Left renal pelvis (tissue), 4 donors: ENCODE measurements around the gene FGF14. TPM values are rescaled to one million over a fixed set of nuclear protein-coding genes. Genes with fewer than 3 reads are reported as not detected.

ENCODE experiments used
- DNase-seq, 4 donors: peaks; one replicate each; pipeline ENCODE4 v3.0.0-alpha.2; 2013; ENCODE audit warnings: low read depth in 4 of 4, low spot score in 3 of 4
- polyA plus RNA-seq, 4 donors: library from polyadenylated mRNA; unstranded; fragments of 120-200 nt; gene quantifications; one replicate each; pipeline ENCODE4 v1.2.1, GENCODE V29; 2013; ENCODE audit not compliant: insufficient read length in 4 of 4

The FGF14 gene
- polyA plus RNA-seq, 4 donors = 0.91 to 1.7 (median 1.3) TPM

DNA sequence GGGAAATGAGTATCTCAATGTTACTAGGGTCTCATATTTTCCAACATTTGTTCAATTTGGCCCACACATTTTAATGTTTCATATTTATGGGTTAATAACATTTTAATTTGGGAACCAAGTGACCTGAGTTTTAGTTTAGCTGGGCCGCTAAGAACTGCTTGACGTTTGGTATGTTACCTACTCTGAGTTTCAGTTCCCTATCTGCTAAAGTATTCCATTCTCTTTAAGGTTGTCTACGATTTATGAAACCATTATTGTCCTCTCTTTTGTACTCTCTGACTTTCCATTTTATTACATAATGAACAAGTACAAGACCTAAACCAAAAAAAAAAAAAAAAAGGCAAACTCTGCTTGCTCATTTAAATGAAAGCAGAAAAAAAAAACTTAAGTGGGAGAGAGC lies 89.9 kb downstream of the FGF14 start:
- DNase-seq = no peak

GRCh38 chr13:102311419-102311796 lies 90.4 kb downstream of the FGF14 start:
- DNase-seq = no peak

GRCh38 chr13:102310691-102311418 lies 91.0 kb downstream of the FGF14 start:
- DNase-seq = no peak

DNA sequence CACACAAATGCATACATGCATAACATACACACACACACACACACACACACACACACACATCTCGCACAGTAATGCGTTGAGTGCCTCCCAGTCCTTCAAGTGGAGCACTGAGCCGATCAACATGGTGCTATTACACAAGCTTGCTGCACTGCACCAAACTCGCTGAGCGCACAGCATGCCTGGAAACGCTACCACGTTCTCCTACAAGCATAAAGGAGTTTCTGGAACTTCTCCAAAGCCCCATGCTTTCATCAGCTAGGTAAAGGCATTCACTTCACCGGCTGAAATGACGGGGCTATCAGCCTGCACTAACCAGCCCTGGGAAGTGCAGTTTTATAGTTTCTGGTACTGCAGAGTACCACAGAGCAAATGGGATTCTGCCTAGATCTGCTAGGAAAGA lies 92.7 kb downstream of the FGF14 start:
- DNase-seq = no peak

- no peak for DNase-seq
Observed at GRCh38 chr13:102302534-102302933, 99.3 kb downstream of the FGF14 start.

GRCh38 chr13:102300379-102300778 lies 101.5 kb downstream of the FGF14 start:
- no peak for DNase-seq

GRCh38 chr13:102299366-102299765 lies 102.5 kb downstream of the FGF14 start:
- no peak for DNase-seq

DNA sequence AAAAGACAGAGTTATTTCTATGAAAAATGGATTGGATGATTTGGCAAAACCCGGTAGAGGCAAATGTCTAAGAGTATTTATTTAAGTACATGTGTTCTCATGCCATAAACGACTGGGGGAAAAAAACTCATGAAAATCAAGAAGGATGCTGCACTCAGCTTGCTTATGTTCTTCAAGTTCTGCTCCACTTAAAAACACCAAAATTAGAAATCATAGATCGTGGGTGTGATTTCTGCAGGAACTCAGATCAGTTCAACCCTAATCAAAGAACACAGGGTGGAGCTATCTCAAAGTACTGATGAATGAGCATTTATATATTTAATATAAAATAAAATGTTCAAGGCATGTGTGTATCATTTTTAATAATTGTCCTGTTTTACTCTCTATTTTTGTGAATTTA lies 103.8 kb downstream of the FGF14 start:
- no peak for DNase-seq

- DNase-seq = no peak
Observed at GRCh38 chr13:102295316-102296048, 106.4 kb downstream of the FGF14 start.

DNA sequence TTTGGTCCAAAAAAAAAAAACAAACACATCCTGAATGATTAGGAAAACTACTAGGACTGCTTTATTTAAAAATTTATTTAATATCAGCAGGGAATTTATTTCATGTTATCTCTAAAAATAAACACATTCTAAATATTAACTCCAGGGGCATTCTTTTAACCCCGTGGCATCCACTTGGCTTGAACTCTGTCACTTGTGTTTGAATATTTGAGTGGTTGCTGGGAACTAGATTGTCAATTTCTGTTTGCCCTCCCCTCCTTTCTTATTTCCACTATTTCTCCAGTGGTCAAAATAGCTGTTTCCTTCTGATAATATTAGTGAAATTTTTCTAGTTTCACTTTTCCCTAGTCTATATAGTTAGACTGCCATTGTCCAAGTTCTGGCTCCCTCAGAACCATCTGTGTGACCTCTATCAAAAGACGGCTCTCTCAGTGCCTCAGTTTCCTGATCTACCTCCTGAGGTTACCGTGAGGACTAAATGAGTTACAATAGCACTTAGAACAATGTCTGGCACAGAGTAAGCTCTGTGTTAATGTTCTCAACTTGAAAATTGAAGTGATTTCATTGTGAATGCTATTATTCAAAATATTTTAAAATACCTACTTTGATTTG lies 107.3 kb downstream of the FGF14 start:
- no peak for DNase-seq

GRCh38 chr13:102293723-102294122 lies 108.1 kb downstream of the FGF14 start:
- no peak for DNase-seq

DNA sequence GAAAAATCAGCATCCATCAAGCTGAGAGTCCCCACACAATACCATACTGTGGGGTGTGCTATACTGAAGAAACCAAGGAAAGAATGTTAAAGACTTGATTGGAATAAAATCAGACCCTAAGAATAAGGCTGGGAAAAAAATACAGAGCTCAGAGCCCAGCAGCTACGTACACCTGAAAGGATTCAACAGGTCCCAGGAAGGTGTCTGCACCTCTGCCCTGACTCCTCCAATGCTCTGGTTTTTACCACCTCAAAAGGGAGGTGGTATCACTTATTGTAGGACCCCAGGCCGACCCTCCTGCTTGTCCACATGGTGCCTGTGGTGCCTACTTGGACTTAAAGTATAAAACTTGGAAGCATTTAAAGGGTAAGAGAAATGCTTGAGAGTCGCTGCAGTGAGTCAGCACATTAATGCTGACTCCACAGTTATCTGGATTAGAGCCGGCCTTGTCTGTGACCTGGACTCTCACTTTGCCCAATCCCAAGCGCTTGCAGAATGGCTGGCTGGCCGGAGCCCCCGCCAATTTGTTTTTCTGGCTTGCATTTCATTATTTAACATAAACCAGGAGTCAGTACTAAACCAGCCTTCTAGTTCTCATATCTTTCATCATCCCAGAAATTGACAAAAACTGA lies 110.1 kb downstream of the FGF14 start:
- DNase-seq = no peak

DNA sequence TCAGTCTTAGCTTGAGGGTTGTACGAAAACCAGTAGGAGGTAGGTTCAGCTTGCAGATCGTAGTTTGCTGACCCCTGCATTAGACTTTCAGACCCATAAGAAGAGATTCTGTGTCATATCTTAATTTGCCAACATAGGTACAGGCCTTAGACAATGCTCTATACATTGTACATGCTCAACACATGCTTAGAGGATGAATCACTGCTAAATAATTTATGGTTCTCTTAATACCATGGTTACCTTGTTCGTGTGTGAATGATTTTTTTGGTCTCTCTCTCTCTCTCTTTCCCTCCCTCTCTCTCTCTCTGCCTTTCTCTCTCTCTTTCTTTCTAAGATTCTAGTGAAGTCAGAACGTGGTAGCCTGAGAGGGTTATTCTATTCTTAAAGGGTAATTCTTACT lies 112.2 kb downstream of the FGF14 start:
- DNase-seq = no peak

GRCh38 chr13:102286326-102286725 lies 115.5 kb downstream of the FGF14 start:
- no peak for DNase-seq

DNA sequence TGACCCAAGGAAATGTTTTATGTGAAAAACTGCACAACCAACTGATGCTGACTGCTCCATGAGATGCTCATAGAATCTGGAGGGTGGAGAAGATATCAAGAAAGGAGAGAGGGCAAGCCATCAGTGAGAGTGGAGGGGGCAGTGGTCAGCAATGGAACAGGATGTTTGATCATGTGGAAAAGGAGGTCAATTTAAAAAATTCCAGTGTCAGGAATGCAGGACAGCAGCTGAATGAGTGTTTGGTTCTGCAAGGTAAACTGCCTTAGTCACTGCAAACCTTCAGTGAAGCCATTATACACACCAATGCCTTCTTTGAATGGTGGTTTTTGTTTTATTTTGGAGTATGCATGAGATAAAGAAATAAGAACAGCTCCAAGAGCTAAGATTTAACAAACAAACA lies 121.5 kb downstream of the FGF14 start:
- no peak for DNase-seq

- no peak for DNase-seq
Observed at GRCh38 chr13:102277286-102277685, 124.6 kb downstream of the FGF14 start.

- no peak for DNase-seq
Observed at GRCh38 chr13:102276404-102276803, 125.4 kb downstream of the FGF14 start.

DNA sequence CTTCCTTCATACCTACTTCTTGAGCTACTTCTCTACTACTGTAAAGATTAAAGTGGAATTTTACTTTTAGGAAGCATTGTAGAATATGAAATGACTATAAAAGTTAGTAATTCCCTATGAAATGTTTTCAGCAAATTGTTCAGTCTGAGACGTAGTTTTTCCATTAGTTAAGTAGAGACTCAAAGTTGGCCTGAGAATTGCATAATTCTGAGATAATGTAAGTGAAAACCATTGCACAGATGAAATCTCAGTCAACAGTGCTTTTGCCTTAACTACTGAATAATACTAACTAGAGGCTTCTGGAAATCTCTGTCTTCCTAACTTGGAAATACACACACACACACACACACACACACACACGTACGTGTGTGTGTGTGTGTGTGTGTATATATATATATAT lies 125.9 kb downstream of the FGF14 start:
- DNase-seq = no peak

DNA sequence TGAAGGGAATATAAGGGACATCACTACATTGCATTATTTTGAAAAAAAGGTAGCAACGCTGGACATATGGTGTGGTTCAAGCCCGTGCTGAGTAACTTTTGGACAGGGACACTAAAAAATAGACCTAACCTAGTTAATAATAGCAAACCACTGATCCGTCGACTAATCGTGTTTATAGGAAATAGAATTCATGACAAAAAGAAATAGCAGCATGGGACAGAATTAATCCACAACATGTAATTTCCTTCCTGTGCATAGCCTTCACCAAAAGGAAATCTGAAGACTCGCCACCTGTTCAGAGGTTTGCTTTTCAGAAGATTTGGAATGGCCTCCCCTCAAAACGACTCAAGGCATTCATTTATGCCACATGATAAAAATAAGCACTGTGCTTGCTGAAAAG lies 128.7 kb downstream of the FGF14 start:
- no peak for DNase-seq

GRCh38 chr13:102267191-102267590 lies 134.7 kb downstream of the FGF14 start:
- DNase-seq = no peak

DNA sequence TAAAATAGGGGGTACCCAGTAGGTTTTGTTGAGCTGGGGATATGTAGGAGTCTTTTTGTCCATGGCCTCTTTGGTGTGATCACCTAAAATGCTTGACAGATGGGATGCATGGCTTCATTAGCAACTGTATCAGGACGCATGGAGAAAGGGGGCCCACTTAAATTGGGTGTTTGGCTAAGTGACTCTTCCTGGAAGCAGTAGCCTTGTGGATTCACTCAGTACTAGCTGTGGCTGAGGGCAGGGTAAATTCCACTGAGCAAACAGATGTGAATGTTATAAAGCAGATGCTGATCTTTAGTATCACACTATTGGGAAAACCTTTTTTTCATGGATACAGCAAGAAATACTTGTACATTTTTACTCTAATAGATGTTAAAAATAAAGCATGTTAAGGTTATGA lies 140.0 kb downstream of the FGF14 start:
- DNase-seq = no peak
